Smooth muscle cell (in vitro differentiated cells): Measurements from ENCODE around the gene TMEM259. TPM values are rescaled to one million over a fixed set of nuclear protein-coding genes. Genes with fewer than 3 reads are reported as not detected.

ENCODE experiments used
- DNase-seq: peaks from one replicate; lab custom pipeline; 2025; ENCODE audit not compliant: unreplicated experiment; lab: John Stamatoyannopoulos, UW
- H2AFZ ChIP-seq: fragments of 200-600 bp; sonication (generic); 2 replicates; pipeline ENCODE4 v1.6.0; 2016; ENCODE audit warnings: antibody characterized with exemption, low read depth, mild to moderate bottlenecking
- H3F3A ChIP-seq: fragments of 200-600 bp; sonication (generic); 2 replicates; pipeline ENCODE4 v1.6.0; 2017; ENCODE audit warnings: antibody characterized with exemption, low read depth
- H3K27ac ChIP-seq: fragments of 200-600 bp; sonication (generic); 2 replicates; pipeline ENCODE4 v1.5.1; 2016; ENCODE audit warnings: low read depth, mild to moderate bottlenecking
- H3K27me3 ChIP-seq: fragments of 200-600 bp; sonication (generic); 2 replicates; pipeline ENCODE4 v1.6.1; 2016; ENCODE audit warnings: low read depth, mild to moderate bottlenecking
- H3K36me3 ChIP-seq: fragments of 200-600 bp; sonication (generic); 2 replicates; pipeline ENCODE4 v1.5.1; 2016; ENCODE audit warnings: low read depth
- H3K4me1 ChIP-seq: fragments of 200-600 bp; sonication (generic); 2 replicates; pipeline ENCODE4 v1.5.1; 2016; ENCODE audit warnings: low read depth
- H3K4me2 ChIP-seq: fragments of 200-600 bp; sonication (generic); 2 replicates; pipeline ENCODE4 v1.6.0; 2016; ENCODE audit warnings: mild to moderate bottlenecking
- H3K4me3 ChIP-seq: fragments of 200-600 bp; sonication (generic); 2 replicates; pipeline ENCODE4 v1.5.1; 2016; ENCODE audit warnings: mild to moderate bottlenecking
- H3K79me2 ChIP-seq: fragments of 200-600 bp; sonication (generic); 2 replicates; pipeline ENCODE4 v1.6.0; 2016; ENCODE audit warnings: low read depth, mild to moderate bottlenecking
- H3K9ac ChIP-seq: fragments of 200-600 bp; sonication (generic); 2 replicates; pipeline ENCODE4 v1.6.0; 2016; ENCODE audit warnings: low read depth
- H3K9me3 ChIP-seq: fragments of 200-600 bp; sonication (generic); replicated peaks from 2 replicates; pipeline ENCODE4 v1.5.1; 2016; ENCODE audit warnings: low read depth
- H4K20me1 ChIP-seq: fragments of 200-600 bp; sonication (generic); 2 replicates; pipeline ENCODE4 v1.6.0; 2016; ENCODE audit warnings: low read depth
- CTCF ChIP-seq: fragments of 200-600 bp; sonication (generic); IDR thresholded peaks from 2 replicates; pipeline ENCODE4 v1.5.1; 2017; ENCODE audit warnings: borderline replicate concordance, mild to moderate bottlenecking, antibody characterized with exemption; ENCODE audit not compliant: insufficient read depth, poor library complexity, severe bottlenecking
- WGBS: methylation state at CpG from one replicate; pipeline ENCODE4 v1.1.7; 2016; ENCODE audit warnings: low lambda C conversion rate; 5-methylcytosine and 5-hydroxymethylcytosine counted together
- polyA plus RNA-seq: library from polyadenylated mRNA; unstranded; fragments of >200 nt; fragmentation: Nextera tagmentation; extraction: Ambion mirVana; gene quantifications from 2 replicates; pipeline ENCODE4 v1.2.1, GENCODE V29; 2016
- total RNA-seq: library from RNA; depleted of rRNA; stranded (reverse); fragments of >200 nt; gene quantifications from 2 replicates; pipeline ENCODE4 v1.2.3, GENCODE V29; 2014

Gene TMEM259
- total and polyA plus RNA-seq, 2 experiments from 2014 or later = 133 to 232 TPM

- H3K9me3 ChIP-seq = no peaks in the 10 kb centered on the region
- peaks cover 12% of the 10 kb centered on the region for H3K27me3 ChIP-seq
- H3K9ac ChIP-seq = no peak overlapping the region
- no peaks in the 10 kb centered on the region for H3K79me2 ChIP-seq
- H3F3A ChIP-seq = no peaks in the 10 kb centered on the region
- no peak for TF ChIP-seq CTCF
- no peak overlapping the region for H2AFZ ChIP-seq
- H3K4me3 ChIP-seq = no peak overlapping the region
- H3K4me2 ChIP-seq = no peak overlapping the region
- H4K20me1 ChIP-seq = no peaks in the 10 kb centered on the region
- peaks cover 7% of the 10 kb centered on the region for H3K4me1 ChIP-seq
- no peak for DNase-seq
- H3K36me3 ChIP-seq = no peaks in the 10 kb centered on the region
- no peak overlapping the region for H3K27ac ChIP-seq
- 97% methylated on average over 34 of the region's 42 CpGs for WGBS
These were observed 28.8 kb downstream of the TMEM259 start for GRCh38 chr19:991932-992669.

GRCh38 chr19:991174-991931 lies 29.6 kb downstream of the TMEM259 start:
- 90% methylated on average over 24 of the region's 47 CpGs for whole genome bisulfite sequencing
- Histone ChIP-seq H3K9ac (no peak overlapping the region), H3K79me2 (no peaks in the 10 kb centered on the region), H3K4me2 (no peak overlapping the region), H3K27me3 (peaks cover 4% of the 10 kb centered on the region), H3K4me3 (no peak overlapping the region), H3K36me3 (no peaks in the 10 kb centered on the region), H3K9me3 (no peaks in the 10 kb centered on the region), H3F3A (no peaks in the 10 kb centered on the region), H3K4me1 (peaks cover 5% of the 10 kb centered on the region), H2AFZ (no peak overlapping the region), H3K27ac (no peak overlapping the region), H4K20me1 (no peaks in the 10 kb centered on the region)
- DNase-seq = peak; percentile 20
- TF ChIP-seq CTCF = no peak

GRCh38 chr19:990746-991145 lies 30.2 kb downstream of the TMEM259 start:
- H3K36me3 ChIP-seq = no peaks in the 10 kb centered on the region
- no peaks in the 10 kb centered on the region for H3K79me2 ChIP-seq
- H3K4me2 ChIP-seq = no peak overlapping the region
- TF ChIP-seq CTCF = no peak
- no peak overlapping the region for H3K27ac ChIP-seq
- peaks cover under 1% of the 10 kb centered on the region for H3K27me3 ChIP-seq
- H2AFZ ChIP-seq = no peak overlapping the region
- no peaks in the 10 kb centered on the region for H3F3A ChIP-seq
- no peak overlapping the region for H3K4me3 ChIP-seq
- no peak overlapping the region for H3K9ac ChIP-seq
- no peak for DNase-seq
- H3K4me1 ChIP-seq = no peaks in the 10 kb centered on the region
- no peaks in the 10 kb centered on the region for H3K9me3 ChIP-seq
- H4K20me1 ChIP-seq = no peaks in the 10 kb centered on the region
- 98% methylated on average over 23 of the region's 23 CpGs for WGBS
